ENCODE data around the gene CCNY.

CCNY gene

GRCh38 chr10:35363587-35363986 lies 27.3 kb downstream of the CCNY start:
- Histone ChIP-seq H3K36me3 (ENCODE audit: insufficient read depth) (no peaks in the 10 kb centered on the region), H3K27me3 (ENCODE audit: insufficient read depth, low read depth) (no peaks in the 10 kb centered on the region), H3K9ac (no peak overlapping the region), H3K79me2 (ENCODE audit: insufficient read depth, low read depth) (peaks cover 19% of the 10 kb centered on the region; the same call in 1 of the 2 replicates), H3K4me1 (ENCODE audit: low read depth, poor library complexity, severe bottlenecking) (peaks cover 21% of the 10 kb centered on the region), H4K20me1 (ENCODE audit: insufficient read depth) (peaks cover 6% of the 10 kb centered on the region; the same call in 1 of the 2 replicates), H2AFZ (ENCODE audit: low read depth) (no peak overlapping the region), H3K4me2 (no peak overlapping the region), H3K27ac (no peak overlapping the region), H3K4me3 (IDR thresholded peaks at IDR 0.05; ENCODE audit: insufficient read depth, low read depth, low read length) (no peak overlapping the region)
- TF ChIP-seq CTCF (conservative IDR thresholded peaks at IDR 0.05; ENCODE audit: low read depth, low read length), result no peak

GRCh38 chr10:35364808-35365207 lies 28.5 kb downstream of the CCNY start:
- H4K20me1 ChIP-seq (ENCODE audit: insufficient read depth), result peaks cover 6% of the 10 kb centered on the region; the same call in 1 of the 2 replicates
- H3K4me3 ChIP-seq (IDR thresholded peaks at IDR 0.05; ENCODE audit: insufficient read depth, low read depth, low read length), result no peak overlapping the region
- H2AFZ ChIP-seq (ENCODE audit: low read depth), result no peak overlapping the region
- no peak overlapping the region for H3K9ac ChIP-seq
- H3K79me2 ChIP-seq (ENCODE audit: insufficient read depth, low read depth), result peaks cover 14% of the 10 kb centered on the region; the same call in 1 of the 2 replicates
- H3K27me3 ChIP-seq (ENCODE audit: insufficient read depth, low read depth), result no peaks in the 10 kb centered on the region
- H3K4me1 ChIP-seq (ENCODE audit: low read depth, poor library complexity, severe bottlenecking), result peaks cover 21% of the 10 kb centered on the region
- H3K36me3 ChIP-seq (ENCODE audit: insufficient read depth), result no peaks in the 10 kb centered on the region
- no peak overlapping the region for H3K27ac ChIP-seq
- TF ChIP-seq CTCF (conservative IDR thresholded peaks at IDR 0.05; ENCODE audit: low read depth, low read length), result no peak
- no peak overlapping the region for H3K4me2 ChIP-seq

- no peak overlapping the region for H3K4me2 ChIP-seq
- H3K79me2 ChIP-seq (ENCODE audit: insufficient read depth, low read depth), result peaks cover 14% of the 10 kb centered on the region; the same call in 1 of the 2 replicates
- H3K36me3 ChIP-seq (ENCODE audit: insufficient read depth), result no peaks in the 10 kb centered on the region
- H3K4me1 ChIP-seq (ENCODE audit: low read depth, poor library complexity, severe bottlenecking), result peaks cover 14% of the 10 kb centered on the region
- H3K9ac ChIP-seq, result no peak overlapping the region
- no peak overlapping the region for H2AFZ ChIP-seq (ENCODE audit: low read depth)
- no peak overlapping the region for H3K4me3 ChIP-seq (IDR thresholded peaks at IDR 0.05; ENCODE audit: insufficient read depth, low read depth, low read length)
- no peak overlapping the region for H3K27ac ChIP-seq
- H4K20me1 ChIP-seq (ENCODE audit: insufficient read depth), result peaks cover 6% of the 10 kb centered on the region; the same call in 1 of the 2 replicates
- TF ChIP-seq CTCF (conservative IDR thresholded peaks at IDR 0.05; ENCODE audit: low read depth, low read length), result no peak
- no peaks in the 10 kb centered on the region for H3K27me3 ChIP-seq (ENCODE audit: insufficient read depth, low read depth)
These were observed 29.7 kb downstream of the CCNY start for GRCh38 chr10:35365994-35366393.

GRCh38 chr10:35367107-35367859 lies 31.0 kb downstream of the CCNY start:
- H3K4me1 ChIP-seq (ENCODE audit: low read depth, poor library complexity, severe bottlenecking), result peaks cover under 1% of the 10 kb centered on the region
- no peak overlapping the region for H2AFZ ChIP-seq (ENCODE audit: low read depth)
- no peaks in the 10 kb centered on the region for H4K20me1 ChIP-seq (ENCODE audit: insufficient read depth)
- TF ChIP-seq CTCF (conservative IDR thresholded peaks at IDR 0.05; ENCODE audit: low read depth, low read length), result no peak
- no peak overlapping the region for H3K4me2 ChIP-seq
- H3K27ac ChIP-seq, result no peak overlapping the region
- H3K79me2 ChIP-seq (ENCODE audit: insufficient read depth, low read depth), result peaks cover 14% of the 10 kb centered on the region; the same call in 1 of the 2 replicates
- no peak overlapping the region for H3K9ac ChIP-seq
- no peaks in the 10 kb centered on the region for H3K36me3 ChIP-seq (ENCODE audit: insufficient read depth)
- no peak overlapping the region for H3K4me3 ChIP-seq (IDR thresholded peaks at IDR 0.05; ENCODE audit: insufficient read depth, low read depth, low read length)
- no peaks in the 10 kb centered on the region for H3K27me3 ChIP-seq (ENCODE audit: insufficient read depth, low read depth)

Measured in KMS-11 (cell line).